Measurements from ENCODE around the gene CLPTM1L. TPM values are rescaled to one million over a fixed set of nuclear protein-coding genes. Genes with fewer than 3 reads are reported as not detected.

The CLPTM1L gene
- polyA plus RNA-seq, 1 experiment, result 145 TPM

- no peak for DNase-seq (ENCODE audit: low read depth)
- ChIA-PET CTCF (interaction anchor here (0.9 to 1.7 kb wide), 3 partner anchors 27 to 293 kb away, joined by 3 to 5 read pairs (median 4); no protein-coding TSS in a partner anchor), POLR2A (no interaction called here)
- Histone ChIP-seq H3K27me3 (ENCODE audit: control insufficient read depth, insufficient read depth, low read length) (peaks cover 6% of the 10 kb centered on the region), H3K4me3 (ENCODE audit: low read depth, low read length) (no peak overlapping the region), H3K36me3 (ENCODE audit: control insufficient read depth, insufficient read depth, low read length) (no peaks in the 10 kb centered on the region)
- no peak for TF ChIP-seq CTCF (IDR thresholded peaks at IDR 0.05; ENCODE audit: insufficient read depth, low read depth, low read length)
Observed at GRCh38 chr5:1352231-1353219, 7.6 kb upstream of the CLPTM1L start.

- Histone ChIP-seq H3K27me3 (ENCODE audit: control insufficient read depth, insufficient read depth, low read length) (peaks cover 5% of the 10 kb centered on the region), H3K4me3 (ENCODE audit: low read depth, low read length) (no peak overlapping the region), H3K36me3 (ENCODE audit: control insufficient read depth, insufficient read depth, low read length) (no peaks in the 10 kb centered on the region; the same call in 1 of the 2 replicates)
- DNase-seq (ENCODE audit: low read depth), result no peak
- POLR2A ChIA-PET, result no interaction called here
- no peak for TF ChIP-seq CTCF (IDR thresholded peaks at IDR 0.05; ENCODE audit: insufficient read depth, low read depth, low read length)
- CTCF ChIA-PET, result interaction anchor here (0.9 kb wide), 1 partner anchor 29 kb away, joined by 4 read pairs; no protein-coding TSS in a partner anchor
Observed at GRCh38 chr5:1351156-1351555, 6.3 kb upstream of the CLPTM1L start.

GRCh38 chr5:1349246-1349645 lies 4.3 kb upstream of the CLPTM1L start:
- POLR2A ChIA-PET, result no interaction called here
- no peak for DNase-seq (ENCODE audit: low read depth)
- Histone ChIP-seq H3K27me3 (ENCODE audit: control insufficient read depth, insufficient read depth, low read length) (no peaks in the 10 kb centered on the region; the same call in 1 of the 2 replicates), H3K36me3 (ENCODE audit: control insufficient read depth, insufficient read depth, low read length) (no peaks in the 10 kb centered on the region; the same call in 1 of the 2 replicates), H3K4me3 (ENCODE audit: low read depth, low read length) (no peak overlapping the region)
- CTCF ChIA-PET, result no interaction called here
- TF ChIP-seq CTCF (IDR thresholded peaks at IDR 0.05; ENCODE audit: insufficient read depth, low read depth, low read length), result no peak

GRCh38 chr5:1348986-1349245 lies 4.0 kb upstream of the CLPTM1L start:
- POLR2A ChIA-PET, result no interaction called here
- CTCF ChIA-PET, result no interaction called here
- TF ChIP-seq CTCF (IDR thresholded peaks at IDR 0.05; ENCODE audit: insufficient read depth, low read depth, low read length), result no peak
- Histone ChIP-seq H3K27me3 (ENCODE audit: control insufficient read depth, insufficient read depth, low read length) (no peaks in the 10 kb centered on the region; the same call in 1 of the 2 replicates), H3K4me3 (ENCODE audit: low read depth, low read length) (no peak overlapping the region), H3K36me3 (ENCODE audit: control insufficient read depth, insufficient read depth, low read length) (no peaks in the 10 kb centered on the region; the same call in 1 of the 2 replicates)
- DNase-seq (ENCODE audit: low read depth), result no peak

- no peaks in the 10 kb centered on the region; the same call in 1 of the 2 replicates for H3K36me3 ChIP-seq (ENCODE audit: control insufficient read depth, insufficient read depth, low read length)
- no peaks in the 10 kb centered on the region; the same call in 1 of the 2 replicates for H3K27me3 ChIP-seq (ENCODE audit: control insufficient read depth, insufficient read depth, low read length)
- ChIA-PET CTCF (no interaction called here), POLR2A (no interaction called here)
- no peak for DNase-seq (ENCODE audit: low read depth)
- TF ChIP-seq CTCF (IDR thresholded peaks at IDR 0.05; ENCODE audit: insufficient read depth, low read depth, low read length), result no peak
- no peak overlapping the region for H3K4me3 ChIP-seq (ENCODE audit: low read depth, low read length)
Observed at GRCh38 chr5:1347571-1347970, 2.7 kb upstream of the CLPTM1L start.
